DND-41 (cell line): Measurements from ENCODE around the gene COL26A1.

ENCODE experiments used
- CTCF ChIP-seq: IDR thresholded peaks from 2 replicates; pipeline ENCODE4 v1.5.1; 2012; ENCODE audit warnings: borderline replicate concordance, low read length, moderate library complexity, mild to moderate bottlenecking; ENCODE audit not compliant: poor library complexity, severe bottlenecking; ENCODE audit errors: extremely low read depth
- EZH2 ChIP-seq: IDR thresholded peaks from 3 replicates; pipeline ENCODE4 v1.6.1; 2012; ENCODE audit warnings: borderline replicate concordance, low read depth, mild to moderate bottlenecking, moderate library complexity, low read length, inconsistent platforms; ENCODE audit not compliant: severe bottlenecking

GRCh38 chr7:101352920-101353308 is 9.8 kb upstream of the COL26A1 start:
- TF ChIP-seq CTCF, result no peak
- no peak for TF ChIP-seq EZH2
